Measurements from ENCODE around the gene ARL16. TPM values are rescaled to one million over a fixed set of nuclear protein-coding genes. Genes with fewer than 3 reads are reported as not detected.

The ARL16 gene
- total RNA-seq, 5 donors from 2014 or later (not counting 1 experiment from before 2014, with no cell fraction given): 30.9 to 51.0 (median 39.3) TPM

- no peaks in the 10 kb centered on the region for H3K9me3 Mint-ChIP-seq
- H3K4me1 Mint-ChIP-seq: peaks cover 1 to 3% (median 3%) of the 10 kb centered on the region in 3 donors
- DNase-seq (no peak), ATAC-seq (replicated peaks in 1 of 4) (no peak)
- H3K36me3 Mint-ChIP-seq: peaks cover 27% of the 10 kb centered on the region
- Histone ChIP-seq H3K9me3 (no peaks in the 10 kb centered on the region), H3K4me1 (ENCODE audit: control insufficient read depth in 1 of 2, extremely low read depth in 1 of 2, insufficient read depth in 2 of 2, low read length in 2 of 2) (peaks cover 0 to 3% of the 10 kb centered on the region in 2 experiments), H3K27me3 (replicated peaks in 1 of 2; ENCODE audit: control insufficient read depth in 2 of 2, extremely low read depth in 1 of 2, insufficient read depth in 2 of 2, low read length in 1 of 2) (no peaks in the 10 kb centered on the region), H3K4me3 (ENCODE audit: control insufficient read depth in 1 of 2, extremely low read depth in 1 of 2, low read length in 1 of 2) (no peak overlapping the region), H3K36me3 (ENCODE audit: control insufficient read depth in 2 of 2, extremely low read depth in 1 of 2, insufficient read depth in 1 of 2, low read length in 1 of 2) (peaks cover 48 to 86% of the 10 kb centered on the region in 2 donors), H3K27ac (ENCODE audit: low read length) (no peak overlapping the region)
- no peaks in the 10 kb centered on the region for H3K27me3 Mint-ChIP-seq
- H3K27ac Mint-ChIP-seq: no peak overlapping the region
- CTCF ChIA-PET: no interaction called here
- 92% methylated on average over 22 of the region's 22 CpGs for WGBS (ENCODE audit: insufficient coverage)
- POLR2A ChIA-PET: no interaction called here
- no peak overlapping the region for H3K4me3 Mint-ChIP-seq
These were observed 12.2 kb upstream of the ARL16 start for GRCh38 chr17:81695801-81696200.

GRCh38 chr17:81695211-81695610 is 11.6 kb upstream of the ARL16 start:
- 91% methylated on average over 5 of the region's 6 CpGs for WGBS (ENCODE audit: insufficient coverage)
- Histone ChIP-seq H3K4me3 (ENCODE audit: control insufficient read depth in 1 of 2, extremely low read depth in 1 of 2, low read length in 1 of 2) (no peak overlapping the region), H3K4me1 (ENCODE audit: control insufficient read depth in 1 of 2, extremely low read depth in 1 of 2, insufficient read depth in 2 of 2, low read length in 2 of 2) (no peaks in the 10 kb centered on the region), H3K27ac (ENCODE audit: low read length) (no peak overlapping the region), H3K27me3 (replicated peaks in 1 of 2; ENCODE audit: control insufficient read depth in 2 of 2, extremely low read depth in 1 of 2, insufficient read depth in 2 of 2, low read length in 1 of 2) (no peaks in the 10 kb centered on the region), H3K9me3 (no peaks in the 10 kb centered on the region), H3K36me3 (ENCODE audit: control insufficient read depth in 2 of 2, extremely low read depth in 1 of 2, insufficient read depth in 1 of 2, low read length in 1 of 2) (peaks cover 54 to 88% of the 10 kb centered on the region in 2 donors)
- CTCF ChIA-PET: no interaction called here
- Mint-ChIP-seq H3K36me3 (peaks cover 25% of the 10 kb centered on the region), H3K9me3 (no peaks in the 10 kb centered on the region), H3K4me3 (no peak overlapping the region), H3K27ac (no peak overlapping the region), H3K27me3 (no peaks in the 10 kb centered on the region), H3K4me1 (peaks cover 0 to 2% (median 0%) of the 10 kb centered on the region in 3 donors)
- POLR2A ChIA-PET: no interaction called here
- no peak for ATAC-seq (replicated peaks in 1 of 4)
- no peak for DNase-seq

GRCh38 chr17:81694810-81695209 is 11.2 kb upstream of the ARL16 start:
- peaks cover 55 to 89% of the 10 kb centered on the region in 2 donors for H3K36me3 ChIP-seq (ENCODE audit: control insufficient read depth in 2 of 2, extremely low read depth in 1 of 2, insufficient read depth in 1 of 2, low read length in 1 of 2)
- 98% methylated on average over 8 of the region's 19 CpGs for WGBS (ENCODE audit: insufficient coverage)
- no peak overlapping the region for H3K27ac ChIP-seq (ENCODE audit: low read length)
- H3K27me3 ChIP-seq (replicated peaks in 1 of 2; ENCODE audit: control insufficient read depth in 2 of 2, extremely low read depth in 1 of 2, insufficient read depth in 2 of 2, low read length in 1 of 2): no peaks in the 10 kb centered on the region
- no peaks in the 10 kb centered on the region for H3K27me3 Mint-ChIP-seq
- ChIA-PET CTCF (no interaction called here), POLR2A (no interaction called here)
- H3K4me3 ChIP-seq (ENCODE audit: control insufficient read depth in 1 of 2, extremely low read depth in 1 of 2, low read length in 1 of 2): no peak overlapping the region
- peaks cover 0 to 2% (median 0%) of the 10 kb centered on the region in 3 donors for H3K4me1 Mint-ChIP-seq
- ATAC-seq (replicated peaks in 1 of 4): no peak
- peaks cover 28% of the 10 kb centered on the region for H3K36me3 Mint-ChIP-seq
- no peaks in the 10 kb centered on the region for H3K9me3 ChIP-seq
- H3K4me1 ChIP-seq (ENCODE audit: control insufficient read depth in 1 of 2, extremely low read depth in 1 of 2, insufficient read depth in 2 of 2, low read length in 2 of 2): peaks cover 0 to 2% of the 10 kb centered on the region in 2 experiments
- DNase-seq: no peak
- H3K4me3 Mint-ChIP-seq: no peak overlapping the region
- H3K9me3 Mint-ChIP-seq: no peaks in the 10 kb centered on the region
- H3K27ac Mint-ChIP-seq: no peak overlapping the region

- POLR2A ChIA-PET: no interaction called here
- Histone ChIP-seq H3K4me1 (ENCODE audit: control insufficient read depth in 1 of 2, extremely low read depth in 1 of 2, insufficient read depth in 2 of 2, low read length in 2 of 2) (peaks cover 0 to 10% of the 10 kb centered on the region in 2 experiments), H3K36me3 (ENCODE audit: control insufficient read depth in 2 of 2, extremely low read depth in 1 of 2, insufficient read depth in 1 of 2, low read length in 1 of 2) (peaks cover 58 to 93% of the 10 kb centered on the region in 2 donors), H3K4me3 (ENCODE audit: control insufficient read depth in 1 of 2, extremely low read depth in 1 of 2, low read length in 1 of 2) (no peak overlapping the region), H3K9me3 (no peaks in the 10 kb centered on the region), H3K27me3 (replicated peaks in 1 of 2; ENCODE audit: control insufficient read depth in 2 of 2, extremely low read depth in 1 of 2, insufficient read depth in 2 of 2, low read length in 1 of 2) (no peaks in the 10 kb centered on the region), H3K27ac (ENCODE audit: low read length) (no peak overlapping the region)
- Mint-ChIP-seq H3K9me3 (no peaks in the 10 kb centered on the region), H3K27me3 (no peaks in the 10 kb centered on the region), H3K36me3 (peaks cover 33% of the 10 kb centered on the region), H3K4me3 (no peak overlapping the region), H3K27ac (no peak overlapping the region), H3K4me1 (peaks cover 0 to 6% (median 3%) of the 10 kb centered on the region in 3 donors)
- no peak for DNase-seq
- no peak for ATAC-seq (replicated peaks in 1 of 4)
- whole genome bisulfite sequencing (ENCODE audit: insufficient coverage): 96% methylated on average over 19 of the region's 35 CpGs
- CTCF ChIA-PET: no interaction called here
These were observed 10.1 kb upstream of the ARL16 start for GRCh38 chr17:81693509-81694210.

- 97% methylated on average over 10 of the region's 20 CpGs for WGBS (ENCODE audit: insufficient coverage)
- POLR2A ChIA-PET: no interaction called here
- Histone ChIP-seq H3K4me1 (ENCODE audit: control insufficient read depth in 1 of 2, extremely low read depth in 1 of 2, insufficient read depth in 2 of 2, low read length in 2 of 2) (peaks cover 0 to 16% of the 10 kb centered on the region in 2 experiments), H3K4me3 (ENCODE audit: control insufficient read depth in 1 of 2, extremely low read depth in 1 of 2, low read length in 1 of 2) (no peak overlapping the region), H3K27me3 (replicated peaks in 1 of 2; ENCODE audit: control insufficient read depth in 2 of 2, extremely low read depth in 1 of 2, insufficient read depth in 2 of 2, low read length in 1 of 2) (no peaks in the 10 kb centered on the region), H3K27ac (ENCODE audit: low read length) (no peak overlapping the region), H3K36me3 (ENCODE audit: control insufficient read depth in 2 of 2, extremely low read depth in 1 of 2, insufficient read depth in 1 of 2, low read length in 1 of 2) (peaks cover 56 to 93% of the 10 kb centered on the region in 2 donors), H3K9me3 (no peaks in the 10 kb centered on the region)
- no peak overlapping the region for H3K4me3 Mint-ChIP-seq
- H3K4me1 Mint-ChIP-seq: peaks cover 9 to 13% (median 12%) of the 10 kb centered on the region in 3 donors
- ATAC-seq (replicated peaks in 1 of 4): no peak
- no peaks in the 10 kb centered on the region for H3K27me3 Mint-ChIP-seq
- peaks cover 29% of the 10 kb centered on the region for H3K36me3 Mint-ChIP-seq
- CTCF ChIA-PET: no interaction called here
- no peak overlapping the region for H3K27ac Mint-ChIP-seq
- no peaks in the 10 kb centered on the region for H3K9me3 Mint-ChIP-seq
- no peak for DNase-seq
These were observed 8.0 kb upstream of the ARL16 start for GRCh38 chr17:81691608-81692007.

GRCh38 chr17:81691196-81691595 is 7.6 kb upstream of the ARL16 start:
- Mint-ChIP-seq H3K4me3 (no peak overlapping the region), H3K9me3 (no peaks in the 10 kb centered on the region), H3K27ac (no peak overlapping the region), H3K27me3 (no peaks in the 10 kb centered on the region), H3K4me1 (peaks cover 9 to 15% (median 14%) of the 10 kb centered on the region in 3 donors), H3K36me3 (peaks cover 31% of the 10 kb centered on the region)
- no peaks in the 10 kb centered on the region for H3K27me3 ChIP-seq (replicated peaks in 1 of 2; ENCODE audit: control insufficient read depth in 2 of 2, extremely low read depth in 1 of 2, insufficient read depth in 2 of 2, low read length in 1 of 2)
- CTCF ChIA-PET: no interaction called here
- no peak overlapping the region for H3K4me3 ChIP-seq (ENCODE audit: control insufficient read depth in 1 of 2, extremely low read depth in 1 of 2, low read length in 1 of 2)
- ATAC-seq (replicated peaks in 1 of 4) (no peak), DNase-seq (no peak)
- POLR2A ChIA-PET: no interaction called here
- H3K4me1 ChIP-seq (ENCODE audit: control insufficient read depth in 1 of 2, extremely low read depth in 1 of 2, insufficient read depth in 2 of 2, low read length in 2 of 2): peaks cover 0 to 20% of the 10 kb centered on the region in 2 experiments
- H3K36me3 ChIP-seq (ENCODE audit: control insufficient read depth in 2 of 2, extremely low read depth in 1 of 2, insufficient read depth in 1 of 2, low read length in 1 of 2): peaks cover 57 to 93% of the 10 kb centered on the region in 2 donors
- no peaks in the 10 kb centered on the region for H3K9me3 ChIP-seq
- H3K27ac ChIP-seq (ENCODE audit: low read length): no peak overlapping the region
- WGBS (ENCODE audit: insufficient coverage): 95% methylated on average over 11 of the region's 18 CpGs
